GM12878 (cell line): ENCODE measurements around the gene OGA.

Source experiments
- CHD4 ChIP-seq: fragments of 200-600 bp; sonication (generic); IDR thresholded peaks from 2 replicates; pipeline ENCODE4 v1.6.1; 2016; ENCODE audit warnings: mild to moderate bottlenecking
- CREB1 ChIP-seq: IDR thresholded peaks from 2 replicates; pipeline ENCODE4 v1.6.1; 2012; ENCODE audit warnings: low read depth, mild to moderate bottlenecking, inconsistent platforms
- CTCF ChIP-seq, 3 experiments: IDR thresholded peaks in 2 of 3; conservative IDR thresholded peaks in 1 of 3; 2 replicates each; pipeline ENCODE4 v1.5.1; 2011; ENCODE audit warnings: low read depth in 3 of 3, low read length in 3 of 3, mild to moderate bottlenecking in 3 of 3, control low read depth in 2 of 3, moderate library complexity in 2 of 3, inconsistent platforms in 1 of 3, mixed read lengths in 1 of 3; ENCODE audit not compliant: control insufficient read depth in 2 of 3, insufficient read depth in 1 of 3; ENCODE audit errors: extremely low read depth in 1 of 3
- ETV6 ChIP-seq, 2 experiments: fragments of 450-650 bp in 1 of 2; IDR thresholded peaks in 1 of 2; conservative IDR thresholded peaks in 1 of 2; 2 replicates each; pipeline ENCODE4 v1.6.1; 2014; ENCODE audit warnings: antibody characterized with exemption in 1 of 2, borderline replicate concordance in 1 of 2, low read depth in 1 of 2, mild to moderate bottlenecking in 1 of 2, moderate library complexity in 1 of 2
- JUNB ChIP-seq: IDR thresholded peaks from 2 replicates; pipeline ENCODE4 v1.6.1; 2016; ENCODE audit warnings: antibody characterized with exemption, mild to moderate bottlenecking
- PKNOX1 ChIP-seq: fragments of 450-650 bp; IDR thresholded peaks from 2 replicates; pipeline ENCODE4 v1.6.1; 2016; ENCODE audit warnings: mild to moderate bottlenecking
- POLR2A ChIP-seq: IDR thresholded peaks from 2 replicates; pipeline ENCODE4 v1.6.1; 2011; ENCODE audit warnings: low read depth, mild to moderate bottlenecking, low read length
- POU2F2 ChIP-seq: IDR thresholded peaks from 3 replicates; pipeline ENCODE4 v1.6.1; 2011; ENCODE audit warnings: low read depth, mild to moderate bottlenecking, low read length, borderline replicate concordance
- RAD21 ChIP-seq: IDR thresholded peaks from 2 replicates; pipeline ENCODE4 v1.6.1; 2011; ENCODE audit warnings: mild to moderate bottlenecking, low read depth, low read length, moderate library complexity; ENCODE audit not compliant: insufficient read depth
- RAD51 ChIP-seq: fragments of 450-650 bp; IDR thresholded peaks from 2 replicates; pipeline ENCODE4 v1.6.1; 2016; ENCODE audit warnings: moderate library complexity, mild to moderate bottlenecking, inconsistent platforms
- RBBP5 ChIP-seq: fragments of 200-600 bp; sonication (generic); conservative IDR thresholded peaks from 2 replicates; pipeline ENCODE4 v1.6.1; 2016
- RELA ChIP-seq: fragments of 450-650 bp; IDR thresholded peaks from 2 replicates; pipeline ENCODE4 v1.8.0; 2014; ENCODE audit warnings: borderline replicate concordance; ENCODE audit not compliant: partially characterized antibody
- ZBTB33 ChIP-seq: fragments of 450-650 bp; IDR thresholded peaks from 2 replicates; pipeline ENCODE4 v1.6.1; 2017; ENCODE audit warnings: mild to moderate bottlenecking

- no peak for TF ChIP-seq POLR2A
- no peak for TF ChIP-seq POU2F2
- no peak for TF ChIP-seq RAD51
- no peak for TF ChIP-seq CTCF (IDR thresholded peaks at IDR 0.05 in 2 of 3, conservative IDR thresholded peaks at IDR 0.05 in 1 of 3; ENCODE audit: control insufficient read depth in 2 of 3, extremely low read depth in 1 of 3, insufficient read depth in 1 of 3, low read depth in 3 of 3, low read length in 3 of 3)
- no peak for TF ChIP-seq CHD4
- no peak for TF ChIP-seq ETV6 (conservative IDR thresholded peaks at IDR 0.05 in 1 of 2, IDR thresholded peaks at IDR 0.05 in 1 of 2; ENCODE audit: borderline replicate concordance in 1 of 2, low read depth in 1 of 2)
- TF ChIP-seq RAD21 = no peak
- TF ChIP-seq JUNB = no peak
- no peak for TF ChIP-seq PKNOX1
- TF ChIP-seq ZBTB33 = no peak
- TF ChIP-seq RELA = no peak
- no peak for TF ChIP-seq CREB1
- TF ChIP-seq RBBP5 = no peak
Observed at GRCh38 chr10:101835362-101835761, 17.1 kb upstream of the OGA start.
